Natural killer cell (primary cell): Measurements from ENCODE around the gene MBD1. TPM values are rescaled to one million over a fixed set of nuclear protein-coding genes. Genes with fewer than 3 reads are reported as not detected.

ENCODE experiments used
- ATAC-seq, 3 donors: fragments of 150-1000 bp in 2 of 3; fragments of 200-7000 bp in 1 of 3; cut with Tn5 transposase; 1 replicate in 1 of 3; 2 replicates in 2 of 3; pipeline ENCODE4 v1.10.0; 2021; ENCODE audit warnings: mild to moderate bottlenecking in 2 of 3, moderate library complexity in 2 of 3
- DNase-seq, 2 donors: peaks; one replicate each; pipeline versions ENCODE4 v3.0.0 to v3.0.0-alpha.2; 2013 to 2021; ENCODE audit warnings: mixed read lengths in 1 of 2
- H3K27ac ChIP-seq: one replicate; pipeline ENCODE4 v1.5.1; 2013; ENCODE audit warnings: mild to moderate bottlenecking, low read length
- H3K27me3 ChIP-seq: one replicate; pipeline ENCODE4 v1.6.1; 2013; ENCODE audit warnings: low read length; ENCODE audit not compliant: control insufficient read depth, insufficient read depth
- H3K36me3 ChIP-seq: one replicate; pipeline ENCODE4 v1.6.1; 2013; ENCODE audit warnings: low read length; ENCODE audit not compliant: control insufficient read depth, insufficient read depth
- H3K4me1 ChIP-seq: one replicate; pipeline ENCODE4 v1.6.1; 2013; ENCODE audit warnings: low read length; ENCODE audit not compliant: control insufficient read depth, insufficient read depth
- H3K4me3 ChIP-seq: one replicate; pipeline ENCODE4 v1.5.1; 2013; ENCODE audit warnings: low read length
- H3K9me3 ChIP-seq: one replicate; pipeline ENCODE4 v1.6.1; 2013; ENCODE audit warnings: low read length; ENCODE audit not compliant: control insufficient read depth, insufficient read depth
- H3K27ac Mint-ChIP-seq, 2 donors: one replicate each; pipeline ENCODE4 v1.8.0; 2022; ENCODE audit warnings: mild to moderate bottlenecking in 2 of 2, mixed read lengths in 2 of 2, moderate library complexity in 1 of 2
- H3K27me3 Mint-ChIP-seq, 2 donors: one replicate each; pipeline ENCODE4 v1.8.0; 2022; ENCODE audit warnings: low read depth in 2 of 2, mixed read lengths in 2 of 2
- H3K36me3 Mint-ChIP-seq: one replicate; pipeline ENCODE4 v1.8.0; 2022; ENCODE audit warnings: mixed read lengths
- H3K4me1 Mint-ChIP-seq, 2 donors: one replicate each; pipeline ENCODE4 v1.8.0; 2022; ENCODE audit warnings: mixed read lengths in 2 of 2
- H3K4me3 Mint-ChIP-seq: one replicate; pipeline ENCODE4 v1.8.0; 2022; ENCODE audit warnings: mild to moderate bottlenecking, moderate library complexity, mixed read lengths
- H3K9me3 Mint-ChIP-seq, 2 donors: one replicate each; pipeline ENCODE4 v1.8.0; 2022; ENCODE audit warnings: mixed read lengths in 2 of 2
- CTCF ChIP-seq: fragments of 200-600 bp; IDR thresholded peaks from one replicate; pipeline ENCODE4 v1.8.0; 2022; ENCODE audit warnings: antibody characterized with exemption
- WGBS: methylation state at CpG from one replicate; pipeline ENCODE4 v1.1.7; 2013; ENCODE audit warnings: missing lambda C conversion rate; ENCODE audit not compliant: insufficient coverage; 5-methylcytosine and 5-hydroxymethylcytosine counted together
- intact Hi-C: fragments of 100-400 bp; cut with micrococcal nuclease; formaldehyde crosslinking; loops from one replicate; pipeline ENCODE4 v1.14.2; 2022
- total RNA-seq, 4 donors: library from RNA; stranded (reverse); fragments of 120-200 nt in 1 of 4; gene quantifications; one replicate each; pipeline versions ENCODE4 v1.2.3 to v1.2.4, GENCODE V29; 2013 to 2022

Gene MBD1
- total RNA-seq, 3 donors from 2014 or later (not counting 1 experiment from before 2014, with no cell fraction given): 106 to 113 (median 111) TPM

GRCh38 chr18:50283469-50284209 lies 2.3 kb upstream of the MBD1 start:
- Histone ChIP-seq H3K4me3 (no peak overlapping the region), H3K36me3 (peaks cover 29% of the 10 kb centered on the region), H3K27ac (no peak overlapping the region), H3K4me1 (peaks cover 43% of the 10 kb centered on the region), H3K9me3 (no peaks in the 10 kb centered on the region), H3K27me3 (no peaks in the 10 kb centered on the region)
- peak overlapping the region; percentile 22 for H3K4me3 Mint-ChIP-seq
- no peaks in the 10 kb centered on the region for H3K9me3 Mint-ChIP-seq
- H3K27ac Mint-ChIP-seq: peak overlapping the region; percentile 31 to 99
- ATAC-seq (no peak), DNase-seq (peak in 1 of 2 donors; percentile 36)
- TF ChIP-seq CTCF: no peak
- peaks cover 44 to 89% of the 10 kb centered on the region in 2 donors for H3K4me1 Mint-ChIP-seq
- 88% methylated on average over 29 of the region's 29 CpGs for WGBS
- intact Hi-C loops: loop anchor here (5.0 to 10.0 kb wide), 4 partner anchors 471 to 791 kb away; partner anchors contain the start of genes ACAA2, ELAC1, ME2 and RPL17
- no peaks in the 10 kb centered on the region for H3K27me3 Mint-ChIP-seq
- H3K36me3 Mint-ChIP-seq: no peaks in the 10 kb centered on the region

GRCh38 chr18:50282521-50283335 lies 1.4 kb upstream of the MBD1 start:
- Histone ChIP-seq H3K4me3 (no peak overlapping the region), H3K36me3 (peaks cover 30% of the 10 kb centered on the region), H3K9me3 (no peaks in the 10 kb centered on the region), H3K27ac (no peak overlapping the region), H3K27me3 (no peaks in the 10 kb centered on the region), H3K4me1 (peaks cover 42% of the 10 kb centered on the region)
- Mint-ChIP-seq H3K4me1 (peaks cover 41 to 87% of the 10 kb centered on the region in 2 donors), H3K9me3 (no peaks in the 10 kb centered on the region), H3K4me3 (peak overlapping the region; percentile 94), H3K27me3 (no peaks in the 10 kb centered on the region), H3K27ac (peak overlapping the region; percentile 92 to 99), H3K36me3 (no peaks in the 10 kb centered on the region)
- DNase-seq (peak in 1 of 2 donors; percentile 31), ATAC-seq (no peak)
- intact Hi-C loops: loop anchor here (5.0 to 10.0 kb wide), 4 partner anchors 470 to 790 kb away; partner anchors contain the start of genes ACAA2, ELAC1, ME2 and RPL17
- no peak for TF ChIP-seq CTCF
- WGBS: 96% methylated on average over 42 of the region's 42 CpGs

GRCh38 chr18:50281972-50282520 lies 723 bp upstream of the MBD1 start:
- H3K36me3 Mint-ChIP-seq: no peaks in the 10 kb centered on the region
- DNase-seq (no peak), ATAC-seq (no peak)
- H3K4me1 Mint-ChIP-seq: peaks cover 34 to 80% of the 10 kb centered on the region in 2 donors
- H3K27ac Mint-ChIP-seq: peak overlapping the region; percentile 92 to 99
- H3K27me3 ChIP-seq: no peaks in the 10 kb centered on the region
- no peaks in the 10 kb centered on the region for H3K9me3 Mint-ChIP-seq
- 41% methylated on average over 35 of the region's 35 CpGs for WGBS
- H3K27me3 Mint-ChIP-seq: no peaks in the 10 kb centered on the region
- peaks cover 40% of the 10 kb centered on the region for H3K4me1 ChIP-seq
- peak overlapping the region; percentile 92 for H3K27ac ChIP-seq
- H3K4me3 ChIP-seq: peak overlapping the region; percentile 89
- H3K9me3 ChIP-seq: no peaks in the 10 kb centered on the region
- H3K36me3 ChIP-seq: peaks cover 30% of the 10 kb centered on the region
- intact Hi-C loops: loop anchor here (1.0 to 10.0 kb wide), 5 partner anchors 16 to 790 kb away; partner anchors contain the start of genes ACAA2, CFAP53, ELAC1 and ME2
- TF ChIP-seq CTCF: no peak
- H3K4me3 Mint-ChIP-seq: peak overlapping the region; percentile 94
